Stimulated activated CD8-positive, alpha-beta memory T cell treated with anti-CD3 and anti-CD28 coated beads, Interleukin-15, amount 100 ng/mL, for 4 hours (primary cell): ENCODE results near the gene RASAL3.
"Not testable (repeated sequence)": the region's sequence is repeated elsewhere in the genome, so short reads cannot be mapped to it uniquely, and the experiment has no call there.

ENCODE experiments used
- DNase-seq, 2 donors: peaks; one replicate each; pipeline ENCODE4 v3.0.0-alpha.2; 2020; ENCODE audit warnings: low read depth in 2 of 2

RASAL3 gene

DNA sequence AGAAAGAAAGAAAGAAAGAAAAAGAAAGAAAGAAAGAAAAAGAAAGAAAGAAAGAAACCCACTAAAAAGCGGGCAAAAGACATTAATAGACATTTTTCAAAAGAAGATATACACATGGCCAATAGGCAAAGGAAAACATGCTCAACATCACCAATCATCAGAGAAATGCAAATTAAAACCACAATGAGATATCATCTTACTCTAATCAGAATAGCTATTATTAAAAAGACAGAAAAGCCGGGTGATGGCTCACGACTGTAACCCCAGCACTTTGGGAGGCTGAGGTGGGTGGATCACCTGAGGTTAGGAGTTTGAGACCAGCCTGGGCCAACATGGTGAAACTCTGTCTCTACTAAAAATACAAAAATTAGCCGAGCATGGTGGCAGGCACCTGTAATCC, 9.5 kb upstream of the RASAL3 start:
- not testable (repeated sequence) for DNase-seq

DNA sequence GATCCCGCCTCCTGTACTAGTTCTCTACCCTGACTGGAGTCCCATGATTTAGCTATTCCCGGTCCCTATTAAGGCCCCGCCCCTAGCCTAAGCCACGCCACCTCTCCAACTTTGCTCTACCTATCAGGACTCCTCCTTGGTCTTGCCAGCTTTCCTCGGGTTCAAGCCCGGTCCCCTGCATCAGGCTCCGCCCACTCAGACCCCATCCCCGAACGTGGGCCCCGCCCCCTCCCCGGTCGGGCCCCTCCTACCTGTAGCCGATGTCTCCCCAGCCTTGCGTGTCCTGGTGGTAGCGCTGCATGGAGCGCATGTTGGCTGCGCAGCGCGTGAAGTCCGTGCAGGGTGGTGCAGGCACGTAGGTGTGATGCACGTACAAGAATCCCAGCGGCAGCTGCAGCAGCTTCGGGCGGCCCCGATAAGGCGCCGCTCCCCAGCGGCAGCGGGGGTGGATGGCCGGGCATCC, 7.3 kb upstream of the RASAL3 start:
- no peak for DNase-seq

DNA sequence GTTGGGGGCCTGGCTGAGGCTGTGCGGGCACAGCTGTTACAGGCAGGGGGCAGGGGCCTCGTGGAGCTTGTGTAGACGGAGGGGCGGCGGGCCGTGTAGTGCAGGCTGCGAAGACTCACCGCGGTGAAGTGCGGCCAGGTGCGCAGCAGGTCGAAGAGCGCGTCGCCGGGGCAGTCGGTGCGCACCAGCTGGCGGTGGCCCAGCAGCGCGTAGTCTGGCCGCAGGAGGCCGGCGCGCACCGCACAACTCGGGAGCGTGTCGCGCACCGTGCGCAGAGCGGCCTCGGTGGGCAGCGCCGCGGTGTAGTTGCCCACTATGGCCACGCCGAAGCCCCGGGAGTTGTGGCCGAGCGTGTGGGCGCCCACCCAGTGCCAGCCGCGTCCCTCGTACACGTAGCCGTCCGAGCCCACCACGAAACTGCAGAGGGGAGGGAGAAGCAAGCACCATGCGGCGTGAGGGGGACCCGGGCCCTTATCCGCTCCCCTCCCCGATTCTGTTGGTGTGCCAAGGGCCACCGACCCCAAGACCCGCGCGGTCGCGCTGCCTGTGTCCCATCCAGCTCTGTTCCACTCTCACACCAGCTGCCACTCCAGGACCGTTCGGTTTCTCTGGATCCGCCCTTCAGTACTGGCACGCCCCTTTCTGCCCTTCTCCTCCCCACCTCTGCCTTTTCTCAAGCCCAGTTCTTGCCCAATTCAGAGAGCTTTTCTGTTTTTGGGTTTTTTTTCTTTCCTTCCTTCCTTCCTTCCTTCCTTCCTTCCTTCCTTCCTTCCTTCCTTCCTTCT, 5.4 kb upstream of the RASAL3 start:
- no peak for DNase-seq

DNA sequence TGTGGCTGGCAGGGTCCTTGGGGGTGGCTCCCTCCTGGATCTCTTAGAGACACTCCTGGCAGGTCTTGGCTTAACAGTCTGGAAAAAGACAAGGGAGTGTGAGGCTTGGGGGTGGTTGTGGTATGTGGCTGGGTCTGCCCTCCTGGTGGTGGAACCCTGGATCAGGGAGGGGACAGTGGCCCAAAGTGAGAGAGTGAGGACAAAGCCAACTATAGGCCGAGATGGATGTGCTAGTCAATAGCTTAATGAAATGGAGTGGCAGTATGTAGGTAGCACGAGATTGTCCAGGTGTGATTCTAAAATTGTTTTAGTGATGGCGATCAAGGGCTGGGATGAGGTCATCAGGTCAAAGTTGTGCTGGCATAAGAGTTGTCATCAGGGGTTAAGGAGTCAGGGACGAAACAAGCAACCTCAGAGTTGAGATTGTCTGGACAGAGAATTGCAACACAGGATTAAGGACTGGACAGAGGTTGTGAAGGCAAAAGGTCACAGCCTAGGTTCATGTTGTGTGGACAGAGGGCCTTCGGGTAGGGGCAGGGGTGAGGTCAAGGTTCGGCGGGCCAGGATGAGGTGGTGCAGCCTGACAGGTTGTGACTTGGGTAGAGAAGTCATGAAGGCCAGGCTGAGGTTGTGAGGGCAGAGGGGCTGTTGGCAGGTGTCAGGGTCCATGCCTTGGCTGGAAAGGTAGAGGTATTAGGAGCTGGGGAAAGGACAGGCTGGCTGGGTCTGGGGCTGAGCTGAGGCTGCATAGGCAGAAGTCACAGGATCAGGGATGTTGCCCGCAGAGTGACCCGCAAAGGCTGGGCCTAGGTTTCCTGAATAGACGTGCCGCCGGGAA, 4.5 kb upstream of the RASAL3 start:
- DNase-seq, result no peak

DNA sequence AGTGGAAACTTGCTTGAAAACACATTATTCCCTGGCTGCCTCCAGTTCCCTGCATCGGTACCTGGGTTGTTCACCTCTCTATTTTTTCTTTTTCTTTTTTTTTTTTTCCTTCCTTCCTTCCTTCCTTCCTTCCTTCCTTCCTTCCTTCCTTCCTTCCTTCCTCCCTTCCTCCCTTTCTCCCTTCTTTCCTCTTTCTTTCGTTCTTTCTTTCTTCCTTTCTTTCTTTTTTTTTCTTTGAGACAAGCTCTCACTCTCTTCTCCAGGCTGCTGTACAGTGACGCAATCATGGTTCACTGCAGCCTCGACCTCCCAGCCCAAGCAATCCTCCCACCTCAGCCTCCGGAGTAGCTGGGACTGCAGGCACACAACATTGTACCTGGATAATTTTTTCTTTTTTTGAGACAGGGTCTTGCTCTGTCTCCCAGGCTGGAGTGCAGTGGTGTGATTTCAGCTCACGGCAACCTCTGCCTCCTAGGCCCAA, 3.4 kb upstream of the RASAL3 start:
- DNase-seq, result no peak

DNA sequence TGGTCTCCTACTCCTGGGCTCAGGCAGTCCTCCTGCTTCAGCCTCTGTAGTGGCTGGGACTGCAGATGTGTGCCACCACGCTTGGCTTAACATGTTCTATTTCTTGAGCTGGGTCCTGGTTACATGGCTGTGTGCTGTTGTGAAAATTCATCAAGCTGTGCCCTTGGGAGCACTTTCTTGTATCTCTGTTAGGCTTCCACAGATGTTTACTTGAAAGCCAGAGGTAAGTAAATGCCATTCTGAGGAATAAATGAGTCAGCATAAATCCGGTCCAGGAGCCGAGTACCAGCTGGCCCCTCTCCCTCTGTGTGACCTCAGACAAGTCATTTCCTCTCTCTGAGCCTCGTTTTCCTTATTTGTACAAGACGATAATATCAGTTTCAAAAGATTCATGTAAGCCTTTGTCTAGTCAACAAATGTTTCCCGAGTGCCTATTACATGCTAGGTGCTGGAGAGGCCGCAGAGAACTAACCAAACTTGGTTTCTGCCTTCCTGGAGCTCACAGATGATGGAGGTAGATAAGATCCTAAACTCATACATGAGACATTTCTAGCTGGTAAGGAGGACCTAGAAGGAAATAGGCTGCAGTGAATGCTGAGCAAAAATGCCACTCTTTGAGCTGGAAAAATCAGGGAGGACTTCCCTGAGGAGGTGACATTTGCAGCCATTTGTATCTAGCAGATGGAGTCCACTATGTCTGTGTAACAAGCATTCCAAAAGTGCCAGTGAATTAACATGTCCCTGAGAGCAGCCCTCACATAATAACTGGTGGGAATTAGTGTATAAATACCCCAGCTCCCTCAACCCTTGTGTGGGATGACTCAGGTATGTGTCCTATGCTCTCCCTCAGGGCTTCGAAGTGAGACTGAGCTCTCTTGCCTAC, 2.7 kb upstream of the RASAL3 start:
- peak in 1 of 2 donors; percentile 53 for DNase-seq

DNA sequence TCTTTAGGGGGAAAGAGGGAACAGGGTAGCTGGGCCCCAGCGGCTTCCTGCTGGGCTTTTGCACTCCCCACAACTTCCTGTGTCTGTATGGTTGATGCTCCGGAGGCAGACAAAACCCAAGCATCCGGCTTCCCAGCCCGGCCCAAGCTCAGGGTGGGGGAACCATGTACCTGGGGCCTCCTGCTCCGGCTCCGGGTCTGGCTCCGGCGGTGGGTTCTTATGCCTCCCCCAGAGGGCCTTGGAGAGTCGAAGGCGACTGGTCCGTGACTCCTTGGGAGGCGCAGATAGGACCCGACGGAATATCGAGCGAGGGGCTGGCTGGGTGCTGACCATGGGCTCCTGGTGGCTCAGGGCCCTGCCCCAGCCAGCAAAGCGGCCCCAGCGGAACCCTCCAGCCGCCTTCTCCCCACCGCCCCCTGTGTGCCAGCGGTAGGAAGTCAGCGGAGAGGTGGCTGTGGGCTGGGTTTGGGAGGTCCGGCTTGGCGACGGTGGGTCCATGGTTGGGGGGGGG, 428 bp downstream of the RASAL3 start:
- peak; percentile 52 to 61 for DNase-seq

DNA sequence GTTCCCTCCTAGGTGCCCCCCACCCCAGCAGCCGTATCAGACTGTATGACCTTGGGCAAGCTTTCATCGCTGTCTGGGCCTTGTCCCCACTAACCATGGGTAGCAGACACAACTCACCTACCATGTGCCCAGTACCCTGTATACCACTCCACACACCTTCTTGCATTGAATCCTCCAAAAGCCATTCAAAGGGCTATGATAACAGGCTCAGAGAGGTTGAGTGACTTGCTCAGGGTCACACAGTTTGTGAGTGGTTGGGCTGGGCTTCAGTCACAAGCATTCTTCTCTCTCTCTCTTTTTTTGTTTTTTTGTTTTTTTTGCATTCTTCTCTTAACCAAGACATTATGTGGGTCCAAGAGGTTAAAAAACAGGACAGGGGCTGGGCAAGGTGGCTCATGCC, 2.6 kb downstream of the RASAL3 start:
- no peak for DNase-seq

DNA sequence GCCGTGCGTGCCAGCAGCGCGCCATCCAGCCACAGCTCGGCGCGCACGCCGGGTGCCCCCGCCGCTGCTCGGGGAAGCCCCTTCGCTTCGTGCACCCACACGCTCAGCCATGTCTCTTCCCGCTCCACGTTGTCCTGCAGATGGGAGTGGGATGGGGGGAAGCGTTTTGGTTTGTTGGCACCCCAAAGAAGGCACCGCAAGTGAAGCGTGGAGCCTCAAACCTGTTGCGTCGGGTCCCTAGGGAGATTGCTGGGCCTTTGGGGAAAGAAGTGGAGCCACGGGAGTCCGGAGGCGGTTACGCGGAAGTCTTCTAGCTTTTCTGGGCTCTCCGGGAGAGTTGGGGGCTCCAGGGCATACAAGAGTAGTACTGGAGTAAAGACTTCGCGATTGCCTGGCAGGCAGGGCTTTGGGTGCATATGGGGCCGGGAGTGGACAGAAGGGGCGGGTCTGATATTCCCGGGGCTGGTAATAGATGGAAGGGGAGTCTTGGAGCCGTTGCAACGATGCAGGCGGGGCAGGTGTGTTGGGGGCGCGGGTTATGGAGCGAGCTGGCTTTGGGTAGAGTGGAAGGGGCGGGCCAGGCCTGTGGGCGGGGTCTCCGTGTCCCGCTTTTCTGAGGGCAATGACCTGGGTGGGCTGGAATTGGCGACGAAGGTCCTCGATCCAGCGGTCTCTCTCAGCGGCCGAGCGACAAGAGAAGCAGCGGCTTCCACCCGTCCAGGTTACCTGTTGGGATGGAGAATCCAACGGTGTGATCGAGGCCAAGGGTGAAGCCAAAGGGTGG, 6.5 kb downstream of the RASAL3 start:
- no peak for DNase-seq

DNA sequence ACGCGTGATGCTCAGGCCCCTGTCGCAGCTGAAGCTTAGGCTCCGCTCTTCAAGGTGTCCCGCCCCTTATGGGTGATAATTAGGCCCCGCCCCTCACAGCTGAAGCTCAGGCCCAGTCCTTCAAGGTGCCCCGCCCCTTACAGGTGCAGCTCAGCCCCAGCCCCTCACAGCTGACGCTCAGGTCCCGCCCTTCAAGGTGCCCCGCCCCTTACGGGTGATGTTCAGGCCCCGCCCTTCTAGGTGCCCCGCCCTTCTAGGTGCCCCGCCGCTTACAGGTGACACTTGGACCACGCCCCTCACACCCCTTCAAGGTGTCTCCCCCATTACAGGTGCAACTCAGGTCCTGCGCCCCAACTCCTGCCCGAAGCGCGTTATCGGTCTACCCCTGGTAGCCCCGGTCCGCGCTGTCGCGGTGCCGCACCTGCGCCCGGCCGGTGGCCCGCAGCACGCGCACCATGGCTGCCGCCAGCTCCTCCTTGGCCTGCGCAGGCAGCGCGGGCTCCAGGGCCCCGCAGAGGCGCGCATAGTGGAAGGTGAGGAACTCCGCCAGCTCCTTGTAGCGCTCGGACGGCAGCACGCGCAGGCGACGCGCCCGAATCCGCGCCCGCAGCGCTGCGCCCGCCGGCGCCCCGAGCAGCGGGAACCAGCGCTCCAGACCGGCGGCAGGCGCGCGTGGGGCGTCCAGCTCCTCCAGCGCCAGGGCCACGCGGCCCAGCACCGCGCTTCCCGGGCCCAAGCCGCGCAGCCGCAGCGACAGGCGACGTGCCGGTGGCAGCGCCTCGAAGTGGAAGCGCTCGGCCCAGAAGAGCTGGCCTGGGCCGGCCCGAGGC, 7.3 kb downstream of the RASAL3 start:
- no peak for DNase-seq

DNA sequence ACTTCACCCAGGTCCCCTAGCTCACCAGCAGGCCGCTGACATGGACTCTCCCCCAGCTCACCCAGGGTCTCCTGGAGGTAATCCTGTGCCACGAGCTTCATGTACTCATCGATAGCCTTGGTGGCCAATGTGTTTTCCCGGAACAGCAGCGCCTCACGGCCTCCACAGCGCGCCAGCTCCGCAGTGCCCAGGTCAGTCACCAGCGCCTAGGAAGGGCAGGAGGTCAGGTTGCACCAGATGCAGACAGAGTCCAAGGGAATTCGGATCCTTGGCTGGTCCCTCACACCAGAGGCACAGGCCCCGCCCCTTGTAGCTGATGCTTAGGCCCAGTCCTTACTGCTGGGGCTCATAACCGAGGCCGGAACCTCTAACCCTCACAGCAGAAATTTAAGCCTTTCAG, 7.9 kb downstream of the RASAL3 start:
- DNase-seq, result no peak

DNA sequence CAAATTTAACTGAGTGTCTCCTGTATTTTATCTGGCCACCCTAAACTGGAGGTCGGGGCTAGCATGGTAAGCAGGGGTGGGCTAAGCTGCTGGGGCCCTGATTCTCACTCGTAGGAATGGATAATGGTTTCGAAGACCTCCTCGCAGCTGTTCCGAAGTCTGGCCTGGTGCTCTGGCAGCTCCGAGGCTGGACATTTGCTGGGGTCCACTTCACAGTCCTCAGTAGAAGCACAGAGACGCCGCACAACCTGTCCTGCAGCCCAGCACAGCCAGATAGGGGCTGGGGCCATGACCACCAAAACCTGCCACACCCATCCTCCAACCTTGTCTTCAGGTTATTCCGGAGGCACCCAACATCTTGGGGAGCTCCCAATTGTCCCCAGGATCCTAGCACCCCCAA, 8.3 kb downstream of the RASAL3 start:
- no peak for DNase-seq

DNA sequence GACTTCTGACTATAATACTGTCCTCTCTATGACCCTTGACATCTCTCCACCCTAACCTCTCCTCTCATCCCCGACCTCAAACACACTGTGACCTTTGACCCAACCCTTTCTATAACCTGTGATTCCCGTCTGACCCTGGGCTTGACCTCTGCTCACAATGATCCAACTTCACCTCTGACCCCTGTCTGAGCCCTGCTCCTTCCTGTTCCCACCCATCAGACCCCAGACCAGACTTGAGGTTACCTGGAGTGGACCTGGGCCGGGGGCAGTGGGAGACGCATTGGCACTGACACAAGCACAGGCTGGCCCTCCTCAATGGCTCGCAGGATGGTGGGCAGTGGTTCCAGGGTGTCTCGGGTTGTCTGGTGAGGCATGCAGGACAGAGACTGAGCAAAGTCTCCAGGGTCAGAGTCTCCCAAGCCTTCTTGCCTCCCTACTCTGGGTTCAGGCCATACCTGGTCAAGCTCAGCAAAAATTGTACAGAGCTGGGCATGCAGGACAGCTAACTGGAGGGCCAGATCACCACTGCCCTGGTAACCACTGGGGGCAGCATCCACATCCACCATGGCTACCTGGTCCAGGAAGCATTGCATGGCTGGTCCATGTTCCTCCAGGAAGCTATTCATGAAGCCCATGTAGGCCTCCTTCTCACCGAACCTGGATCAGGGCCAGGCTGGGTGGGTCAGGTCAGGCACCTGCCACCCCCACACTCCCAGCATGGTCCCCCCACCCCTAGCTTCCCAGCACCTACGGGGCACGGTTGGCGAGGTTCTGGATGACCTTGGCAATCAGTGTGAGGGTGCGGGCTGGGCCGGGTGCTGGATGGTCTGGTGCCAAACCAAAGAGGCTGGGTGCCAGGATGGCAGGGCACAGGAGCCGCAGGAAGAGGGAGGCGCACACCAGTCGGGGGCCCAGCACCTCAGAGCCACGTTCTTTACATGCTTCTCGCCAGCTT, 10.2 kb downstream of the RASAL3 start:
- no peak for DNase-seq

DNA sequence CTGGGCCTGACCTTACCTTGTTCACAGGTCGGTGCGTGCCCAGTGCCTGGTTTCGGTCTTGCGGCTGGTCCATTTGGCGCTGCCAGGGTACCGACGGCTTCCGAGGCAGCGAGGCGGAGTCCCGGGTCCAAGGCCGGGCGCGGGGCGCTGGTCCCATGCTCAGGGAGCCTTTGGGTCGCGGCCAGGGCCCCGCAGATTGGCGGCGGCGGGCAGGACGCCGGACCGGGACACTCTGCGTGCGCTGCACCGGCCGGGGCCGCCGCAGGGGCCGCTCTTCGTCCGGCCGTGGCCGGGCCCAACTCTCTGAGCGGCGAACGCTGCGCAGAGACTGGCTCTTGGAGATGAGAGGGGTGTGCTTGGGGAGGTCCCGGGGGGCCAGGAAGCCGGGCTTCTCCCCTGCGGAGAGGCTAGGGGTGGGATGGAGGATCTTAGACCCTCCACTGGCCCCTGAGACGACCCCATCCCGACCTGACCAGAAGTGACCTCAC, 11.2 kb downstream of the RASAL3 start:
- no peak for DNase-seq

DNA sequence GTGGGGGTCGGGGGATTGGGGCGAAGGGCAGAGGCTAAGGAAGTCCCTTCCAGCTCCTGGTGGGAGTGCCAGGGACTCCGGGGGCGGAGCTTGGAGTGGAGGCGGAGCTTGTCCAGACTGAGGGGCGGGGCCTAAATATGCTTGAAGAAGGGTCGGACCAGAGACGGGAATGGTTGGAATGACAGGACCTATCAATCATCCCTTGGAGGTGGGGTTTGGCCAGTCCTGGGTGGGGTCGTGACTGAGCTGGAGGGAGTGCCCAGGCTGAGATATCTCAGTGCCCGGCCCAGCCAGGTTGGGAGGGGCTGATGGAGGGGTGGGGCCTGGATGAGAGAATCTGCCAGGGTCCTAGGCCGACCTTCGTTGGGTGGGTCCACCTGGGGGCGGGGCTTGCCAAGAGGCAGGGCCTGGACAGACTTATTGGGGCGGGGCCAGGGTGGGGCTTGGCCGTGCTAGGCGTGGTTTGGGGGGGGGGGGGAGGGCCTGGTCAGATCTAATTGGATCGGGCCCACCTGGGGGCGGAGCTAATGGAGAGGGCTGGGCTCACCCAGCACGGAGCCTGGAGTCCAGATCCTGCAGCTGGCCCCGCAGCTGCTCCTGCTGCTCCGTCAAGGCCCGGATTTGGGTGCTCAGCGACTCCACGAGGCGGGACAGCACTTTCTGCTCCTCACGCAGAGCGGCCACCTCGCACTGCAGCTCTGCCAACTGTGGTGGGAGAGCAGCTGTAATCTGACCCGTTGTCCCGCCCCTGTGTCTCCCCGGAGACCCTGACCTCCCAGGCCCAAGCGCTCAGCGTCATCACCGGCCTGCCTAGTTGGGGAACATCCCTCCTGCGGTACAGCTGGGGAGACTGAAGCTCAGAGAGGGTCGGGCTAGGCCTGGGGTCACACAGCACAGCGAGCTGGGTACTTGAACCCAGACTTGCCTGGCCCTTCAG, 12.0 kb downstream of the RASAL3 start:
- no peak for DNase-seq

DNA sequence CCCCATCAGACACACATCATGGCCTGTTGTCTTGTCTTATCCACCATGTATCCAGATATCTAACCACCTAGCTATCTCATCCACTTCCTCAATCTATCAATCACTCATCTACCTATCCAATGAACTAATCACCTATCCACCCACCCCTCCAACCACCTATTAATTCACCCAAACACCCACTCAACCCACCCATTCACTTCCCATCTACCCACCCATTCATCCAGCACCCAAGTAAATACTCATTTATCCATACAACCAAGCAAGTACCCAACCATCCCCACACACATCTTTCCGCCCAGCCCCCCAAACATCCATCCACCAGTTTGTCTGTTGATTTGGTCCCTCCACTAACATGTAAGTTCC, 13.8 kb downstream of the RASAL3 start:
- no peak for DNase-seq
